RCC 7860 (cell line): ENCODE data around the gene FBXL20.
A peak's percentile ranks its signal among the peaks of the same experiment; 100 is the strongest.
"Not testable (repeated sequence)": the region's sequence is repeated elsewhere in the genome, so short reads cannot be mapped to it uniquely, and the experiment has no call there.

Experiments used
- DNase-seq: peaks from one replicate; pipeline ENCODE4 v3.0.0-alpha.2; 2015; ENCODE audit warnings: low spot score
- FAIRE-seq: peaks from 2 replicates; lab custom pipeline; 2012; peaks lifted over from hg19 to GRCh38; lab: Jason Lieb, UNC

FBXL20 gene

DNA sequence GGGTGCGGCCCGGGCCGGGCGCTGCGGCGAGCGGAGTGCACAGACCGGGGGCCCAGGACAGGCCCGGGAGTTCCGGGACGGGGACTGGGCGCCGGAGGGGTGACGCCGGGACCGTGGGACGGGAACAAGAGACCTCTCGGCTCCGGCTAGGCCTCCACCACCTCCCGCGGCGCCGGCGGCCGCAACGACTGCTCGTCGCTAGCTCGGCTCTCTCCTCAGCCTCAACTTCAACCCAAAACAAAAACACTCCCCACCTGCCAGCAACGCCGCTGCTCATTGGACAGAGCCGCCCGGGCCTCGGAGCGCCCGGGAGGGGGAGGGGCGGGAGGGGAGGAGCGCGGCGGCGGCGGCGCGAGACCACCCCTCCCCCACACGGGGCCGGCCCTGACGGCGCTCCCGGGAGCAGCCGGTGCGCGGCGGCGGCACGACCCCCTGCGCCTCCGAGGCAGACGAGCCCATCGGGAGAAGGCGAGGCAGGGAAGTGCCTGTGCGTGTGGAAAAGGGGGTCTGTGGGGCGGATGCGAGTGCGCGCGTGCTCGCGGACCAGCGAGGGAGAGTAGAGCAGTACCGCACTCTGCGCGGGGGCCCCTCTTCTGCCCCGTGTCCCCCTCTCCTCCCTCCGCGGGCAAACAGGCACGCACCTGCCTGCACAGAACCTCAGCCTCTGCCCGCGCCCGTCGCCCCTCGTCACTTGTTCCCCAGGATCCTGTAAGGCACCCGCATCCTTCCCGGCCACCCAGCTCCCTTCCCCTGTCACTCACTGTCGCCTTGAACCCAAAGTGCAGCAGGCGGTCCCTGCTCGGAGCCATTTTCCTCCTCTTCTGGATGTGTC is at the start of gene FBXL20:
TSS of gene FBXL20 (minus strand) at position 215 of the 832 bp plus-strand sequence. CDS start 224 bp downstream, outside the sequence.
- DNase-seq (peak; percentile 60), FAIRE-seq (no peak)

- FAIRE-seq, result peak; percentile 87
These were observed 49.6 kb upstream of the FBXL20 start, which contains the start of gene MED1 for GRCh38 chr17:39450847-39451581. TSS of gene MED1 (minus strand) at chr17:39451263. CDS start at chr17:39451062, 201 bp downstream.

GRCh38 chr17:39450051-39450450 is 48.6 kb upstream of the FBXL20 start:
- DNase-seq (no peak), FAIRE-seq (no peak)

More at GRCh38 chr17:39450847-39451581, 49.6 kb upstream of the FBXL20 start, which contains the start of gene MED1:
- DNase-seq, result peak; percentile 98

GRCh38 chr17:39447561-39447960 is 46.1 kb upstream of the FBXL20 start:
- DNase-seq, result no peak
- no peak for FAIRE-seq

- DNase-seq, result no peak
- no peak for FAIRE-seq
These were observed 41.9 kb upstream of the FBXL20 start for GRCh38 chr17:39443326-39443725.

GRCh38 chr17:39439868-39440267 is 38.4 kb upstream of the FBXL20 start:
- not testable (repeated sequence) for FAIRE-seq, DNase-seq

GRCh38 chr17:39429600-39429999 is 28.2 kb upstream of the FBXL20 start:
- DNase-seq, result no peak
- FAIRE-seq, result no peak

GRCh38 chr17:39416141-39416540 is 14.7 kb upstream of the FBXL20 start:
- no peak for FAIRE-seq
- DNase-seq, result no peak

DNA sequence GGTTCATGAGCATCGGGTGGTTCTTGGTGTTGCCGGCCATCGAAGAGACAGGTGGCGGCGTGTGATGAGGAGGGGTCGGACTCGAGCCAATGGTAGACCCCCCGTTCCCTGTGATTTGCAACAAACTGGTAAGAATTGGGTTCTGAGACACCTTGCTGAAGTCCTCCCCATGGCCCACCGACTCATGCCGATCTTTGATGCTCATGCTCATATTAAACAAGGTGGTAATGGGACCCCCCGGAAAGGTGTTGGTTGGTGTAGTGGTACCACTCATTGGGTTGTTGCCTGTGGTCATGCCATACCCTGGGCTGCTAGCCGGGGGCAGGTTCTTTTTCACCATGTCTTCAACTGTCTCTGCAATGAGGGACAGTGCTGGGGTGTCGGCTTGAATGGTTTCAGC is 8.9 kb upstream of the FBXL20 start:
- DNase-seq (no peak), FAIRE-seq (no peak)

DNA sequence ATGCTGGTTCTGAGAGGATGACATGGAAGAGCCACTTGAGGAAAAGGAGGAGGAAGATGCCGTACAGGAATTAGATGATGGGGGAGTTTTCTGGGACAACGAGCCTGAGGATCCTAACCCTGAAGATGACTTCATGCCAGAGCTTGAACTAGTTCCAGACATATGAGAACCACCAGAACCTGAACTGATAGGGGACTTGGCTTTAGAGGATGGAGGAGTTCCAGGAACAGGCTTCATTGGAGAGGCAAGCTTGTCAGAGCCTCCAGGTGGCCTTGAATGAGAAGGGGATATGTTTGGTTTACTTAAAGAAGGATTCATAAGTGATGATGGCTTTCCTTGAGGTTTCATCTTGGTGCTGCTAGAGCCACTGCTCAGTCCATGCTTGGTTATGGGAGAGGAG is 6.9 kb upstream of the FBXL20 start:
- FAIRE-seq (no peak), DNase-seq (no peak)

DNA sequence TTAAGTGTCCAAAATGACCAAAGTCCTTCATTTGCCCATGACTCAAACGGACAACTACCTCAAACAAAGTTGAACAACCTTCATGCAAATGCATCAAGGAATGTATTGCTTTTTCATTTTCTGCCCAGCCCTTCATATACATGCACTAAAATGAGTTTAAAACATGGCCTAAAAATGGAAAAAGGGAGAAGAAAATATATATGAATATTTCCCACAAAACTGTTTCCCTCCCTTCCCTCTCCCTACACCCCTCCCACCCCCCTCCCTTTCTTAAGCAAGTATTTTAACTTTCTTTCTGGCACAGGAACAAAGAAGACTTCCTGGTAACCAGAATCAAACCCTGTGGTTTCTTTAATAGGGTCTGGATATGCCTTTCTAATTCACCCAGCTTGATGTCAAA is 5.5 kb upstream of the FBXL20 start:
- DNase-seq (no peak), FAIRE-seq (no peak)

- FAIRE-seq (no peak), DNase-seq (no peak)
These were observed 4.0 kb upstream of the FBXL20 start for GRCh38 chr17:39405436-39405835.

DNA sequence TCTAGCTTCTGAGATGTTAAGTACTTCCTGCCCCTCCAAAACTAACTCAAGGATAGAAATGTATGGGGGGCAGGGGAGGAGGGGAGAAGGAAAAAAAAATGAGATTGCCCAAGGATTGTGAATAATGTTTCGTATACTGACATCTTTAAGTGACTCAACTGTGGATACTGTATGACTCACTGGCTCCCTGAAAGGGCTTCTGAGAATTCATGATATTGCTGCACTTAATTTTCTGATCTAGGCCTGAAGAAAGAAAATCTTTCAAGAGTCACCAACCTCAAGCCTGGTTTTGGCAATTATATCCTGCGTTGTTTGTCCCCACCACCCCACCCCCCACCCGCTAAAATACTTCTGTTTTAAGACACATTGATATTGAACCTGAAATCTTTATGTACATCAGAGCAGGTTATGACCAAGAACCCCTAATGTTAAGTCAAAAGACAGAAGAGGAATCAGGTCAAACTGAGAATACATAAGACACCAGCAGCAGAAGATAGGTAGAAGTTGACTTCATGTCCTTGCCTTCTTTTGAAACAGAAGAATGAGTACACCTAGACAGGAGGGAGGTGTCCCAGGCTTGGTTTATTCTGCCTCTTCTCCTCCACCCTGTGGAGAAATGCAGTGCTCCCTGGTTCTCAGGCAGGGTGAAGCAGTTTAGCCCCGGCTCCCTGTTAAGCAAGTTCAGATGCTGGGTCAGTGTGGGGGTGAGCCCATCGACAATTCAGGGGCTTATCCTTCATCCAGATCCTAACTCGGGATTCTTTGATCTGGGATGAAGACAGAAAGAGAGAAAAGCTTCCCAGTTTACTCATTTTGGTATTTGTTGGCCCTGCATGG is 3.3 kb upstream of the FBXL20 start:
- DNase-seq (peak; percentile 64), FAIRE-seq (peak; percentile 78)

GRCh38 chr17:39402890-39403605 is 1.6 kb upstream of the FBXL20 start:
- no peak for FAIRE-seq
- no peak for DNase-seq

GRCh38 chr17:39402244-39402889 is 941 bp upstream of the FBXL20 start:
- DNase-seq (peak; percentile 83), FAIRE-seq (peak; percentile 66)

DNA sequence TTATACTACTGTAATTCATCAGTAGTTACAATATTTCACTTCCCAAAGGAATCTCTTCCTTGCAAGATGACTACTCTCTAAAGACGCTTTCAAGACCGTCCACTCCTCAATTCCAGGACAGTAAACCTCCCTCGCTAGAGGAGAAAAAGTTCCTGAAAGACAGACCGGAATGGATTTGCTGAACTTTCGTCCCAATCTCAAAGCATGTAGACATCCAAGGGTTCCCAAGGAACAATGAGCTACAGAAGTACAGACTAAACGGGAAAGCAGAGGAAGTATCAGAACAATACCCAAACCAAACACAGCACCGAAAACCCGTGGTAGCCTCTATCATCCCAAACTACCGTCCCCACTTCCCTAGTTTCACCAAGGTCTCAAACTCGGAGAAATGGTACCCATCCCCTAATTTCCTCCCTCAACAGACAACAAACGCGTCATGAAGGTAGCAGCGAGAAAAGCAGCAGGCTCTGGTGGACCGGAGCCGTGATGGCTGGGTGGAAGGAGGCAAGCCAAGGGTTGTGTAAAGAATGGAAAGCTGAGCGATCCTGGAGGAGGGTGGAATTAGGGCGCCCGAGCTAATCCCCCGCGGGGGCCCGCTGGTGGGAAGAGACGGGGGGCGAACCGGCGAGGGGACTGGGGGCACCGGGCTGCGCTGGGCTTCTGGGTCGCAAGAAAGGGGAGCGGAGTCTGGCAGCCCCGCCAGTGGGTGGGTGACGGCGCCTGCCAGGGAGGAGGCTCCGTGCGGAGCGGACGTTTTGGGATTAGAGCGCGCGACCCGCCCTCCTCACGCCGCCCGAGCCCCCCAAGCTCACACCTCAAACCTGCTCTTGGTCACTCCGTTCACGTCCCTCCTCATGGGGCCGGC is 647 bp downstream of the FBXL20 start:
- no peak for FAIRE-seq
- DNase-seq, result no peak

DNA sequence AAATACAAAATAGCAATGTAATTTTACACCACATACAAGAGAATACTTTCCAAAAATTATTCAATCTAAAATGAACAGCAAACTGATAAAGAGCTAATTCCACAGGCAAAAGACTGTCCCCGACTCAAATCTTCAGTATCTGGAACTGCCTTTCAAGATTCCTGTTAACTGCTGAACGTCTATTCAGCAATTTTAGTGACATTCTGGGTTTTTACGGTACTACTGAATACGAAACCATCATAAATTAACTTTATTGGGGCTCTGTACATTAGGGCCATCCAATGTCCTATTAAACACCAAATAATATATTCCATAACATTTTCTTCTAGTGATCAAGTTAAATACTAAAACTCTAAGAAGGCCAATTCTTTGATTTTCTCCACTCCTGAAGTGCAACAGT is 1.6 kb downstream of the FBXL20 start:
- DNase-seq (no peak), FAIRE-seq (no peak)

DNA sequence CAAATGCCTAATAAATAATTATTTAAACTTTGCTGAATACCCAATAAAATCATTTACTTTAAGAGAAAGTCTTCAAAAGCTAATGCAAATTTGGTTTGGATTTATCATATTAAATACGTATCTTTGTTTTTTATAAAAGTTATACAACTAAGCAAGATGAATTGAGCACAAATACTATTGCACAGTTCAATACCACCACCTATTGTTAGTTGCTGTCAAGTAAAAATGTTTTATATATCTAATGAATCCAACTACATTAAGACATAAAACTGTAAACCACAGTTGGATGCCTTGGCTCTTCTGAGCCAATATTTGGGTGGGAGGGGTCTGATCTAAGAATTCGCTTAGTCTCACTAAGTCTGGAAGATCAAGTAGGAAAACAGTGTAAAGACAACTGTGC is 7.7 kb downstream of the FBXL20 start:
- DNase-seq (no peak), FAIRE-seq (no peak)

DNA sequence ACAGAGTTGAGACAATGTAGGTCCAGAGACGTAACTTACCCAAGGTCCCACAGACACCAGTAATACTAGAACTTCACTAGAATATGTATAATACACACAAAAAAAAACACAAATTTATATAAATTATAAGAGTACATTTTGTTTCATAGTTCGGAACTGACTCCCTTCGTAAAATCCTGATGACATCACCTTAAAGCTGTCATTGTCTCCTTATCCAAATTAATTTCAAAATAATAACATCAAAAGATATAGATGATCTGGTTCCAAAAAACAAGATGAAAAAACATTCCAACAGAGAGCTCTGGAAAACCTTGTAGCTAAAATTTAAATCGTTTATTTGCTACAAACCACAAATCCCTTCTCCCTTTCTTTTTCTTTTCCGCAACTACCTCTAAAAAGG is 10.0 kb downstream of the FBXL20 start:
- DNase-seq, result no peak

More for the DNA sequence above, 10.0 kb downstream of the FBXL20 start:
- no peak for FAIRE-seq
